Fibroblast of skin of back (primary cell): ENCODE data around the gene NUMBL.
A peak's percentile ranks its signal among the peaks of the same experiment; 100 is the strongest.
"Not testable (repeated sequence)": the region's sequence is repeated elsewhere in the genome, so short reads cannot be mapped to it uniquely, and the experiment has no call there.

ENCODE experiments used
- DNase-seq: peaks from one replicate; pipeline ENCODE4 v3.0.0-alpha.2; 2013

The NUMBL gene

DNA sequence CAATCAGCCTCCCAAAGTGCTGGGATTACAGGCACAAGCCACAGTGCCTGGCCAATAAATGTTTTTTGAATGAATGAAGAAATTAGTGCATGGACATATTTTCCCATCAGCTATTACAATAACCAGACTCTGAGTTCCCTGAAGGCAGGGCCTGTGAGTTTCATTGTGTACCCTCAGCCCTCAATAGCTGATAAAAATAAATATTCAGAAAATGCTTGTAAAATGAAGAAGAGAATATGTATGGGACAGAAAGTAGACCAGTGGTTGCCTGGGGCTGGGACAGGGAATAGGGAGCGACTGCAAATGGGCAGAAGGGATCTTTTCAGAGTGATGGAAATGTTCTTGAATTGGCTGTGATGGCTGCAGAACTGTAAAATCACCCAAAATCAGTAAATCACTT is 28.8 kb downstream of the NUMBL start:
- DNase-seq, result no peak

DNA sequence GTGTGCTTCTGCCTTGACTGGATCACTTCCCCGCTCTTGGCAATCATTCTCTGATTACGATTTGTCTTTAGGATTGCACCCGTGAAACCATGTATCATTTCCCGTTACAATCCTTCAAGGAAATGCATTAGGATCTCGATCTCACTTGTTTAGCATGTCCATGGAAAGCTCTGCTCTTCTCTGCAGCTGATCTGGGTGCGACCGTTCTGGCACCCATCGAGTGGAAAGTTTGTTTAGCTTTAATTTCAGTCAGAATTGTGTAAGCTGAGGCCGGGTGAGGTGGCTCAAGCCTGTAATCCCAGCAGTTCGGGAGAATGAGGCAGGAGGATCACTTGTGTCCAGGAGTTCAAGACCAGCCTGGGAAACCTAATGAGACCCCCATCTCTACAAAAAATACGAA is 30.9 kb downstream of the NUMBL start:
- no peak for DNase-seq

DNA sequence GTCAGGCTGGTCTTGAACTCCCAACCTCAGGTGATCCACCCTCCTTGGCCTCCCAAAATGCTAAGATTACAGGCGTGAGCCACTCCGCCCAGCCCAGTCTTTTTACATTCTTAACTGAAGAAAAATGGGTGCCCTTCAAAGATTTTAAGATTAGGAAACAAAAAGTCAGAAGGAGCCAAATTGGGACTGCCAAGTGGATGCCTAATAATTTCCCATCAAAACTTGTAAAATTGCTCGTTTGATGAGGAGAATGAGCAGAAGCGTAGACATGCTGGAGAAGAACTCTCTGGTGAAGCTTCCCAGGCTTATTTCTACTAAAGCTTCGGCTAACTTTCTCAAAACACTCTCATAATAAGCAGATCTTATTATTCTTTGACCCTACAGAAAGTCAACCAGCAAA is 31.3 kb downstream of the NUMBL start:
- DNase-seq, result no peak

DNA sequence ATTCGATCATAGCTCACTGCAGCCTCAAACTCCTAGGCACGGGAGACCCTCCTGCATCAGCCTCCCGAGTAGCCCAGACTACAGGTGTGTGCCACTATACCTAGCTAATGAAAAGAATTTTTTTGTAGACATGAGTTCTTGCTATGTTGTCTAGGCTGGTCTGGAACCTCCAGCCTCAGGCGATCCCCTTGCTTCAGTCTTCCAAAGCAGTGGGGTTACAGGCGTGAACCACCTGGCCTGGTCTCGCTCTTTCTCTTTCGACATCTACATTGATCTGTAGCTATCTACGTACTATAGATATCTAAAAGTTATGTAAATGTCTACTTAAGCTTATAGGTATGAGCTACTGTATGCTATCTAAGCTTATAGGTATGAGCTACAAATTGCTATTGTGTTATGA is 32.4 kb downstream of the NUMBL start:
- DNase-seq, result no peak

DNA sequence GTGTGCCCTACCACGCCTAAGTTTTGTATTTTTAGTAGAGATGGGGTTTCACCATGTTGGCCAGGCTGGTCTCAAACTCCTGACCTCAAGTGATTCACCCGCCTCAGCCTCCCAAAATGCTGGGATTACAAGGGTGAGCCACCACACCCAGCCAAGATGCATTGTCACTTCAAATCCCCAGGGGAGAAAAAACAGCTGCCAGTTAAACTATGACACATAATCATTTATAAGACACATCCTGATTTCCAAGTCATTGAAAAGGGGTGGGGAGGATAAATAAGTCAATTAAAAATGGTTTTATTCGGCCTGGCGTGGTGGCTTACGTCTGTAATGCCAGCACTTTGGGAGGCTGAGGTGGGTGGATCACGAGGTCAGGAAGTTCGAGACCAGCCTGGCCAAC is 34.8 kb downstream of the NUMBL start:
- DNase-seq, result not testable (repeated sequence)

DNA sequence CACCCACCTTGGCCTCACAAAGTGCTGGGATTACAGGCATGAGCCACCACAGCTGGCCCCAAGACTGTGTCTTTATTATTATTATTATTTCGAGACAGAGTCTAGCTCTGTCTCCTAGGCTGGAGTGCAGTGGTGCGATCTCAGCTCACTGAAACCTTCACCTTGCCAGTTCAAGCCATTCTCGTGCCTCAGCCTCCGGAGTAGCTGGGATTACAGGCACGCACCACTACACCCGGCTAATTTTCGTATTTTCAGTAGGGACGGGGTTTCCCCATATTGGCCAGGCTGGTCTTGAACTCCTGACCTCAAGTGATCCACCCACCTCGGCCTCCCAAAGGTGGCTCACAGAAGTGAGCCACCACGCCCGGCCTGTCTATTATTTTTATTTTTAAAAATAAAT is 38.1 kb downstream of the NUMBL start:
- not testable (repeated sequence) for DNase-seq

DNA sequence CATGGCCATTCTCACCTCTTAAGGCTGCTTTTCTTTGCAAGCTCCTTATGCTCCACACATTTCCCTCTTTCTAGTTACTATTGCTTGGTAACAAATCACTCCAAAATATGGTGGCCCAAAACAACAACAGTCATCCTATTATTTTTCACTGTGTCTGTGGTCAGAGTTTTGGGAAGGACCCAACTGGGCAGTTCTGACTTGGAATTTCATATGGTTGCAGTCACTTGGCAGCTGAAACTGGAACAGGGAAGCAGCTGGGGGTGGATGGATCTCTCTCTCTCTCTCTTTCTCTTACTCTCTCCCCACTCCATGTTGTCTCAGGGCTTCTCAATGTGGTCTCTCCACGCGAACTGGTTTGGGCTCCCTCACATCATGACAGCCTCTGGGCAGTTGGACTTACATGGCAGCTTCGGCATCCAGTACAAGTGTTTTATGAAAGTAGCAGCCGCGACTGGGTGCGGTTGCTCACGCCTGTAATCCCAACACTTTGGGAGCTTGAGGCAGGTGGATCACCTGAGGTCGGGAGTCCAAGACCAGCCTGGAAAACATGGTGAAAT is 39.6 kb downstream of the NUMBL start:
- DNase-seq, result peak; percentile 37

DNA sequence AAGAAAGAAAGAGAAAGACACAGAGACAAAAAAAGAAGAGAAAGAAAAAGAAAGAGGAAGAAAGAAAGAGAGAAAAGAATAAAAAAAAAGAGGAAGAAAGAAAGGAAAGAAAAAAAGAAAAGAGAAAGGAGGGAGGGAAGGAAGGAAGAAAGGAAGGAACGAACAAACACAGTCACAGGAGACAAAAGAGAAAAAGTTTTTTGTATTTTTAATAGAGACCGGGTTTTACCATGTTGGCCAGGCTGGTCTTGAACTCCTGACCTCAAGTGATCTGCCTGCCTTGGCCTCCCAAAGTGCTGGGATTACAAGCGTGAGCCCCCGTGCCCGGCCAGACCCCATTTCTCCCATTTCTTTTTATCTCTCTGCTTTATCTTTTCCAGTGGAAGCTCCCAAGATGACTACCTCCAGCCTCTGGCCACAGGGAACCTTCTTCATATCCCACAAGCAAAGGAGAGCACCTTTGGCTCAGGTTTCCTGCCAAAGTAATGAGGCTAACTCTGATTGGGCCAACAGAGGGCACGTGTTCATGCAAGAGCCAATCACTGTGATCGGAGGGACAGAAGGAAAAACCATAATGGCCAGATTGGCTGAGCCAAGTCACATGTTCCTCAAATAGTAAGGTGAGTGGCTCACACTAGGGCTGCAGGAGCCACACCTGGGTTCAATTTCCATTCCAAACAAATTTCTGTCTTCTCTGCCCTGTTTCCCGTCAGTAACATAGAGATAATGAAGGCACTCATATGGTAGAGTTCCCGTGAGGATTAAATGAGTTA is 40.4 kb downstream of the NUMBL start:
- DNase-seq, result not testable (repeated sequence)

DNA sequence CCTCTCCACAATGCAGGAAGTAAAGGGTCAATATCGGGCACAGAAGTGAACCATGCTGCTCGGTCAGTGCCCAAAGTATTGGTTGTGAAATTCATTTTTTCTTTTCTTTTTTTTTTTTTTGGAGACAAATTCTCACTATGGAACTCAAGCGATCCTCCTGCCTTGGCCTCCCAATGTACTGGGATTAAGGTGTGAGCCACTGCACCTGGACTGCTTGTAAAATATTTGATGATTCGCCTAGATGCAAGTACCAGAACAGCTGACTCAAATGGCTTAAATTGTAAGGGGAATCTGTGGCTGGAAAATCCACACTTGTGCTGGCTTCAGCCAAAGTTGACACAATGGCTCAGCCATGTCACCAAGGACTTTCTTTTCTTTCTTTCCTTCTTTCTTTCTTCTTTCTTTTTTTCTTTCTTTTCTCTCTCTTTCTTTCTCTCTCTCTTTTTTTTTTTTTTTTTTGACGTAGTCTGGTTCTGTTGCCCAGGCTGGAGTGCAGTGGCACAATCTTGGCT is 43.7 kb downstream of the NUMBL start:
- DNase-seq, result no peak

DNA sequence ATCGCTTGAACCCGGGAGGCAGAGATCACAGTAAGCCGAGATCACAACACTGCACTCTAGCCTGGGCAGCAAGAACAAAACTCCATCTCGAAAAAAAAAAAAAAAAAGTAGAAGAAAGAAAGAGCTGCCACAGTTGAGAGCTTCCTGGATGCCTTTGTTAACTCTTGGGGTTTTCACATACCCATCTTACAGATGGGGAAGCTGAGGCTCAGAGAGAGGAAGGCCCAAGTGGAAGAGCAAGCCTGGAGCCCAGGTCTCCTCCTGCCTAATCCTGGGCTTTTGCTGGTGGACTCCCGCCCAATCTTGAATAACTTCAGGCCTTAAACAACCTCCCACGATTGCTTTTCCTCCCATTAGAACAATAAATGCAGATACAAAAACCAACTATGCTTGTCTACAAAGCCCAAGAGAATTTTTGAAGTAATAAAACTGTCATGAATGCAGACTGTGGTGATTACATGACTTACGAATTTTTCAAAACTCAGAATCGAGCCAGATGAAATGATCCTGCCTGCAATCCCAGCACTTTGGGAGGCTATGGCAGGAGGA is 47.6 kb downstream of the NUMBL start:
- DNase-seq, result no peak

DNA sequence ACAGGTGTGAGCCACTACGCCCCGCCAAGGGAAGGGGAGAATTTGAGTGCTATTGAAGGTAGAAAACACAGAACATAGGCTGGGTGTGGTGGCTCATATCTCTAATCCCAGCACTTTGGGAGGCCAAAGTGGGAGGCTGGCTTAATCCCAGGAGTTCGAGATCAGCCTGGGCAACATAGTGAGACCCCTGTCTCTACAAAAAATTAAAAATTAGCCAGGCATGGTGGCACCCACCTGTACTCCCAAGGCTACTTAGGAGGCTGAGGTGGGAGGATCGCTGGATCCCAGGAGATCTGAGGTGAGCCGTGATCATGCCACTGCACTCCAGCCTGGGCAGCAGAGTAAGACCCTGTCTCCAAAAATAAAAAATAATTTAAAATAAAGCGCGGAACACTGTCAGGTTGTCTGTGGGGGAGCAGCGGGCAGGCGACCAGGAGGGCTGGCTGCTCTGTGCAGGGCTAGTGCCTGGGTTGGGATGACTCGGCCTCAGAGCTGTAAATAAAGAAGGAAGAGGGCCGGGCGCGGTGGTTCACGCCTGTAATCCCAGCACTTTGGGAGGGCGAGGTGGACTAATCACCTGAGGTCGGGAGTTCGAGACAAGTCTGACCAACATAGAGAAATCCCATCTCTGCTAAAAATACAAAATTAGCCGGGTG is 48.3 kb downstream of the NUMBL start:
- no peak for DNase-seq

DNA sequence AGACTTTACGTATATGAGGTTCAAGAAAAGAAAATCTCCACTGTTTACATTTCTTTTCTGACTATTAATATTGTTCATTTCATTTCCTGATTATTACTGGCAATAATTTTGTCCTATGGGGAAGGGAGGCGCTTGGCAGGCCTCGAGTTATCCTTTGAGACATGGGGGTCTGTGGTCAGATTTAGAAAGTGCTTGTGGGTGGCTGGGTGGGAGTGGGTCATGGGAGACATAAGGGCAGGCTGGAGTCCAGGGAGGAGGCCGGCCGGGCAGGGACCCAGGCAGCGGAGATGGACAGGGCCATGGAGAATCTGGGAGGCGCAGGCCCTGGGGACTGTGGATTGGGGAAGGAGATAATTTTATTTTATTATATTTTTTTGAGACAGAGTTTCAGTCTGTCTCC is 49.2 kb downstream of the NUMBL start:
- DNase-seq, result no peak

DNA sequence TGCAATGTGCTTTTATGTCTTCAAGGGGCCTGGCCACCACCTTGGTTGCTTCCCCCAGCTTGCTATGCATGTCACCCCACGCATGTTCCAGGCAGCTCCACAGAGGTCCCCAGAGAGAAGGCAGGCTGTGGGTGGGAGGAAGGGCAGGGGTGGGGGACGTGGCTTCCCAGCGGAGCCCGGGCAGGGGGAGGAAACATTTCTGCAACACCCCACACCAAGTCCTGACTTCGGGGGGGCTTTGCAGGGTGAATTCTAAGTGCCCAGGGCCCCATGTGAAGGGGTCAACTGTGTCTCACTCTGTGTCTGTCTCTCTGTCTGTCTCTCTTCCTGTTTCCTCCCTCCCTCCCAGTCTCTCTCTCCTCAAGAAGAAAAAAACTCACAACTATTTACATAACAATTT is 49.7 kb downstream of the NUMBL start:
- peak; percentile 61 for DNase-seq

DNA sequence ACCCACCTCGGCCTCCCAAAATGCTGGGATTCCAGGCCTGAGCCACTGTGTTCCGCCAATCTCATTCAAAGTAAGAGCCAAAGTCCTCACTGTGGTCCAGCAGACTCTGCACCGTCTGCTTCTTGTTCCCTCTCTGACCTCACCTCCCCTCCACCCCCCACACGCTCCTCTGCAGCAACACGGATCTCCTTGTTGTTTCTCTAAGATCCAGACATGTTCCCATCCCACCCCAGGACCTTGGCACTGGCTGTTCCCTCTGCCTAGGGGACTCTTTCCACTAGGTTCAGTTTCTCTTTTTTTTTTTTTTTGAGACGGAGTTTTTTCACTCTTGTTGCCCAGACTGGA is 50.8 kb downstream of the NUMBL start:
- no peak for DNase-seq

DNA sequence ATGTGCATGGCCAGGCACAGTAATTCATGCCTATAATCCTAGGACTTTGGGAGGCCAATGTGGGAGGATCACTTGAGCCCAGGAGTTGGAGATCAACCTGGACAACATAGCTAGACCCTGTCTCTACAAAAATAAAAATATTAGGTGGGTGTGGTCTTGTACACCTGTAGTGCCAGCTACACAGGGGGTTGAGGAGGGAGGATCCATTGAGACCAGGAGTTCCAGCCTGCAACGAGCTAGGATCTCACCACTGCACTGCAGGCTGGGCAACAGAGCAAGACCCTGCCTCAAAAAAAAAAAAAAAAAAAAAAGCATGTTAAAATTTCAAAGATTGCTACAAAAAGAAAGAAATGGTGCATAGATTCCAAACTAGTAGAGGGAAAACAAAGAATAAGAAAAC is 52.1 kb downstream of the NUMBL start:
- DNase-seq, result no peak

DNA sequence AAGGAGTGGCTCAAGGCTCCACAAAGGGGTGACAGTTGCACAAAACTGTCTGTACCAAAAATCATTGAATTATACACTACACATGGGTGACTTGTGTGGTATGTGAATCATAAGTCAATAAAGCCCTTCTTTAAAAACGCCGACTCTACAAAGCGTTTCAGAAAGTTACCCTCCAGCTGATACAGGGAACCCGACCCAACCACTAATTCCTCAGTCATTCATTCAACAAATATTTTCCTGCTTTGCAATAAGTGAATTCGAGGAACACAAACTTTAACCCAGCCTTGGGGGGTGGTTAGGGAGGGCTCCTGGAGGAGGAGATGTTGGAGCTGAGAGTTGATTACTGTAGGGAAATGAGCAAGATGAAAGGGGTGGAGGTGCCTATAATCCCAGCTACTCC is 57.2 kb downstream of the NUMBL start:
- DNase-seq, result peak; percentile 74

DNA sequence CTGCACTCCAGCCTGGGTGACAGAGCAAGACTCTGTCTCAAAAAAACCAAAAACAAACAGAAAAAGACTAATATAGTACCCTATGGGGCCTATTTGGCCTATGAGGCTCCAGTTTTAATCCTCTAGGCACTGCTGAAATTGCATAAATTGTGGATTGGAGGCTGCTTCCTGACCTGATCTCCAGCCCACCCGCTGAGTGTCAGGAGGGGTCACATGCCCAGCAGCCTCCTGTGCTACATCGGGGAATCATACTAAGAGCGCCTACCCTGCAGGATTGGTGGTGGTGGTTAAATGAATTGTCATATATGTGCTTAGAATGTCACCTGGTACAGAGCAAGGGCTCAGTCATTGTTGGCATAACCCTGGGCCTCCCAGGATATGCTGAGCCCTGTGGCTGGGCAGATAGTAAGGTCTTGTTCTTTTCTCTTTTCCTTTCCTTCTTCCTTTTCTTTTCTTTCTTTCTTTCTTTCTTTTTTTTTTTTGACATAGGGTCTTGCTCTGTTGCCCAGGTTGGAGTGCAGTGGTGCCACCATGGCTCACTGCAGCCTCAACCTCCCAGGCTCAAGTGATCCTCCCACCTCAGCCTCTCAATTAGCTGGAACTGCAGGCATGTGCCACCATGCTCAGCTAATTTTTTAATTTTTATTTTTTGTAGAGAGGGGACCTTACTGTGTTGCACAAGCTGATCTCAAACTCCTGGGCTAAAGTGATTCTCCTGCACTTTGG is 58.0 kb downstream of the NUMBL start:
- DNase-seq, result no peak

DNA sequence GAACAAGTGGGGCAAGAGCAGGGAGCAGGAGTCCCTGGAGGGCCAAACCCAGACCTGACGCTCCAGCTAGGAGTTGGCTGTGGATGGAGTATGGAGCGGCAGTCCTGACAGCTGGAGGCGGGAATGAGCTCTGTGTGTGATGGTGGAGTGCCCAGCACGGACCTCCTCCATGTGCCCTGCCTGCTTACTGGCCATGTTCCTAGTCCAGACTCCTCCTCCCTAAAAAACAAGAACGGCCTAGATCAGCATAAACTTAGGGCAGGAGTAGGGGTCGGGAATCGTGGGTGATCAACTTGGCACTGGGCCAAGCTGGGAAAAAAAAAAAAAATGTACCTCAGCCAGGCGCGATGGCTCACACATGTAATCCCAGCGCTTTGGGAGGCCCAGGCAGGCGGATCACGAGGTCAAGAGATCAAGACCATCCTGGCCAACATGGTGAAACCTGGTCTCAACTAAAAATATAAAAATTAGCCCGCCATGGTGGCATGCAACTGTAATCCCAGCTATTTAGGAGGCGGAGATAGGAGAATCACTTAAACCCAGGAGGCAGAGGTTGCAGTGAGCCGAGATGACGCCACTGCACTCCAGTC is 59.8 kb downstream of the NUMBL start:
- DNase-seq, result no peak

DNA sequence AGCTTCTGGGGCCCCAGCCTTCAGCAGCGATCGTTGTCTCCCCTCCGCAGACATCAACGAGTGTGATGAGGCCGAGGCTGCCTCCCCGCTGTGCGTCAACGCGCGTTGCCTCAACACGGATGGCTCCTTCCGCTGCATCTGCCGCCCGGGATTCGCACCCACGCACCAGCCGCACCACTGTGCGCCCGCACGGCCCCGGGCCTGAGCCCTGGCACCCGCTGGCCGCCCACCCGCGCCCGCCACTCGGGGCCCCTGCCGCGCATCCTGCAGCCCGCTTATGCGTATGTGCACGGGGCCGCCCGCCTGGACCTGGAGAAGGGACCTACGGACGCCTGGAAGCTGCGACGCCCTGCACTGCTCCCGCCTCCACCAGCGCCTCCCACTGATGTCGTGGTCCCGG is 61.1 kb downstream of the NUMBL start:
- no peak for DNase-seq

DNA sequence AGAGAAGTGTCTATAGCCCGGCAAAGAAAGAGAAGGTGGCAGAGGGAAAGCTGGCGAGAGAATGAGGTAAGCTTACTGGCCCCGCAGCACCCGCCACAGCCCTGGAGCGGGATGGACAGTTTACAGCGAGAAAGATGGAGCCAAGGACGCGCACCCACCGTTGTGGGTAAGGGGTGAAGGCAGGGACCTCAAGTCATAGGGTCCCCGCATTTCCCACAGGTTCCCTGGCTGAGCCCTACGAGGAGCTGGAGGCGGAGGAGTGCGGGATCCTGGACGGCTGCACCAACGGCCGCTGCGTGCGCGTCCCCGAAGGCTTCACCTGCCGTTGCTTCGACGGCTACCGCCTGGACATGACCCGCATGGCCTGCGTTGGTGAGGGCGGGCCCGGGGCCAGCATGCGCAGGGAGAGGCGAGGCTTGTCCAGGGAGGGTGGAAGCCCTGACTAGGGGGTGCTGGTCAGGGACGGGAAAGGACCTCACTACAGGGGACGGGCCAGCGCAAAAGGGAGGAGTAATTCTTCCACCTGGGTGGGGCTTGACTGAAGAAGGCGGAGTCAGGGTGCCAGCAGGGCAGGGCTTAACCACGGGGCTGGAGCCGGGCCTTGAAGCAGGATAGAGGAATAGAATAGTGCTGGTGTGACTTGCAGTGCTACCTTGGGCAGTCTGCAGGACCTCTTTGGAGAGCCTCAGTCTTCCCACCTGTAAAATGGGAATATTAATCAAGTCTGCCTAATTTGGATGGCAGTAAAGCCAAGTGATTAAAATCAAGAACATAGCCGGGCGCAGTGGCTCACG is 62.8 kb downstream of the NUMBL start:
- no peak for DNase-seq

DNA sequence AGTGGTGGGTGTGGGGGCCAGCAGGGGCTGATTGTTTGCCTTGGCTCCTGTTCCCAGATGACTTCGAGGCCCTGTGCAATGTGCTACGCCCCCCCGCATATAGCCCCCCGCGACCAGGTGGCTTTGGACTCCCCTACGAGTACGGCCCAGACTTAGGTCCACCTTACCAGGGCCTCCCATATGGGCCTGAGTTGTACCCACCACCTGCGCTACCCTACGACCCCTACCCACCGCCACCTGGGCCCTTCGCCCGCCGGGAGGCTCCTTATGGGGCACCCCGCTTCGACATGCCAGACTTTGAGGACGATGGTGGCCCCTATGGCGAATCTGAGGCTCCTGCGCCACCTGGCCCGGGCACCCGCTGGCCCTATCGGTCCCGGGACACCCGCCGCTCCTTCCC is 63.5 kb downstream of the NUMBL start:
- no peak for DNase-seq
